ENCODE measurements around the gene TRDMT1.

Gene TRDMT1

GRCh38 chr10:17212802-17213221 lies 11.3 kb upstream of the TRDMT1 start:
- no peaks in the 10 kb centered on the region for H3K36me3 ChIP-seq (replicated peaks)
- H3K4me1 ChIP-seq: no peaks in the 10 kb centered on the region
- no peak for DNase-seq (ENCODE audit: low spot score in 2 of 2)
- H3K4me3 ChIP-seq: no peak overlapping the region
- no peaks in the 10 kb centered on the region for H3K27me3 ChIP-seq (ENCODE audit: low read depth)
- H3K9me3 ChIP-seq: no peaks in the 10 kb centered on the region
- in situ Hi-C loops (cut with MboI; ENCODE audit: low sequenced_read_pairs): no loop called here

- H3K4me1 ChIP-seq: no peaks in the 10 kb centered on the region
- no peak for DNase-seq (ENCODE audit: low spot score in 2 of 2)
- H3K4me3 ChIP-seq: no peak overlapping the region
- in situ Hi-C loops (cut with MboI; ENCODE audit: low sequenced_read_pairs): no loop called here
- H3K36me3 ChIP-seq (replicated peaks): no peaks in the 10 kb centered on the region
- H3K27me3 ChIP-seq (ENCODE audit: low read depth): no peaks in the 10 kb centered on the region
- H3K9me3 ChIP-seq: no peaks in the 10 kb centered on the region
These were observed 8.9 kb upstream of the TRDMT1 start for GRCh38 chr10:17210361-17210760.

- Histone ChIP-seq H3K27me3 (ENCODE audit: low read depth) (no peaks in the 10 kb centered on the region), H3K4me1 (no peaks in the 10 kb centered on the region), H3K9me3 (no peaks in the 10 kb centered on the region), H3K4me3 (no peak overlapping the region), H3K36me3 (replicated peaks) (no peaks in the 10 kb centered on the region)
- in situ Hi-C loops (cut with MboI; ENCODE audit: low sequenced_read_pairs): no loop called here
- no peak for DNase-seq (ENCODE audit: low spot score in 2 of 2)
These were observed 8.4 kb upstream of the TRDMT1 start for GRCh38 chr10:17209881-17210280.

GRCh38 chr10:17209302-17209701 lies 7.8 kb upstream of the TRDMT1 start:
- Histone ChIP-seq H3K4me3 (no peak overlapping the region), H3K9me3 (no peaks in the 10 kb centered on the region), H3K4me1 (no peaks in the 10 kb centered on the region), H3K27me3 (ENCODE audit: low read depth) (no peaks in the 10 kb centered on the region), H3K36me3 (replicated peaks) (no peaks in the 10 kb centered on the region)
- no peak for DNase-seq (ENCODE audit: low spot score in 2 of 2)
- in situ Hi-C loops (cut with MboI; ENCODE audit: low sequenced_read_pairs): no loop called here

GRCh38 chr10:17208476-17208875 lies 7.0 kb upstream of the TRDMT1 start:
- H3K9me3 ChIP-seq: no peaks in the 10 kb centered on the region
- no peaks in the 10 kb centered on the region for H3K36me3 ChIP-seq (replicated peaks)
- no peaks in the 10 kb centered on the region for H3K4me1 ChIP-seq
- in situ Hi-C loops (cut with MboI; ENCODE audit: low sequenced_read_pairs): no loop called here
- no peaks in the 10 kb centered on the region for H3K27me3 ChIP-seq (ENCODE audit: low read depth)
- DNase-seq (ENCODE audit: low spot score in 2 of 2): no peak
- H3K4me3 ChIP-seq: no peak overlapping the region

- DNase-seq (ENCODE audit: low spot score in 2 of 2): no peak
- peaks cover 4% of the 10 kb centered on the region; the same call in 1 of the 2 replicates for H3K4me1 ChIP-seq
- H3K36me3 ChIP-seq (replicated peaks): no peaks in the 10 kb centered on the region
- no peaks in the 10 kb centered on the region for H3K27me3 ChIP-seq (ENCODE audit: low read depth)
- in situ Hi-C loops (cut with MboI; ENCODE audit: low sequenced_read_pairs): no loop called here
- H3K9me3 ChIP-seq: no peaks in the 10 kb centered on the region
- no peak overlapping the region for H3K4me3 ChIP-seq
These were observed 4.8 kb upstream of the TRDMT1 start for GRCh38 chr10:17206210-17206709.

GRCh38 chr10:17203416-17203815 lies 1.9 kb upstream of the TRDMT1 start:
- H3K4me3 ChIP-seq: no peak overlapping the region
- no peaks in the 10 kb centered on the region for H3K9me3 ChIP-seq
- in situ Hi-C loops (cut with MboI; ENCODE audit: low sequenced_read_pairs): no loop called here
- H3K36me3 ChIP-seq (replicated peaks): no peaks in the 10 kb centered on the region
- H3K4me1 ChIP-seq: peaks cover 20% of the 10 kb centered on the region
- H3K27me3 ChIP-seq (ENCODE audit: low read depth): no peaks in the 10 kb centered on the region
- no peak for DNase-seq (ENCODE audit: low spot score in 2 of 2)

- no peaks in the 10 kb centered on the region for H3K27me3 ChIP-seq (ENCODE audit: low read depth)
- in situ Hi-C loops (cut with MboI; ENCODE audit: low sequenced_read_pairs): no loop called here
- DNase-seq (ENCODE audit: low spot score in 2 of 2): no peak
- peaks cover 20% of the 10 kb centered on the region for H3K4me1 ChIP-seq
- no peaks in the 10 kb centered on the region for H3K9me3 ChIP-seq
- H3K36me3 ChIP-seq (replicated peaks): no peaks in the 10 kb centered on the region
- H3K4me3 ChIP-seq: no peak overlapping the region
These were observed 1.5 kb upstream of the TRDMT1 start for GRCh38 chr10:17202999-17203398.

GRCh38 chr10:17202506-17202905 lies 1.0 kb upstream of the TRDMT1 start:
- in situ Hi-C loops (cut with MboI; ENCODE audit: low sequenced_read_pairs): no loop called here
- Histone ChIP-seq H3K9me3 (no peaks in the 10 kb centered on the region), H3K4me1 (peaks cover 20% of the 10 kb centered on the region), H3K4me3 (no peak overlapping the region), H3K27me3 (ENCODE audit: low read depth) (no peaks in the 10 kb centered on the region), H3K36me3 (replicated peaks) (no peaks in the 10 kb centered on the region)
- no peak for DNase-seq (ENCODE audit: low spot score in 2 of 2)

- H3K9me3 ChIP-seq: no peaks in the 10 kb centered on the region
- peak overlapping the region; percentile 73 for H3K4me3 ChIP-seq
- no peak for DNase-seq (ENCODE audit: low spot score in 2 of 2)
- H3K27me3 ChIP-seq (ENCODE audit: low read depth): no peaks in the 10 kb centered on the region
- in situ Hi-C loops (cut with MboI; ENCODE audit: low sequenced_read_pairs): no loop called here
- peaks cover 20% of the 10 kb centered on the region for H3K4me1 ChIP-seq
- no peaks in the 10 kb centered on the region for H3K36me3 ChIP-seq (replicated peaks)
These were observed 283 bp upstream of the TRDMT1 start for GRCh38 chr10:17201794-17202116.

GRCh38 chr10:17200001-17200911 lies 1.2 kb downstream of the TRDMT1 start:
- Histone ChIP-seq H3K4me1 (peaks cover 26% of the 10 kb centered on the region), H3K9me3 (no peaks in the 10 kb centered on the region), H3K4me3 (peak overlapping the region; percentile 73), H3K27me3 (ENCODE audit: low read depth) (no peaks in the 10 kb centered on the region), H3K36me3 (replicated peaks) (no peaks in the 10 kb centered on the region)
- DNase-seq (ENCODE audit: low spot score in 2 of 2): no peak
- in situ Hi-C loops (cut with MboI; ENCODE audit: low sequenced_read_pairs): no loop called here

GRCh38 chr10:17199351-17199804 lies 2.1 kb downstream of the TRDMT1 start:
- H3K27me3 ChIP-seq (ENCODE audit: low read depth): no peaks in the 10 kb centered on the region
- H3K4me1 ChIP-seq: peaks cover 26% of the 10 kb centered on the region
- in situ Hi-C loops (cut with MboI; ENCODE audit: low sequenced_read_pairs): no loop called here
- H3K9me3 ChIP-seq: no peaks in the 10 kb centered on the region
- H3K4me3 ChIP-seq: peak overlapping the region; percentile 73
- peak; percentile 9 to 87 for DNase-seq (ENCODE audit: low spot score in 2 of 2)
- no peaks in the 10 kb centered on the region for H3K36me3 ChIP-seq (replicated peaks)

GRCh38 chr10:17196573-17196972 lies 4.9 kb downstream of the TRDMT1 start:
- H3K9me3 ChIP-seq: no peaks in the 10 kb centered on the region
- no peak overlapping the region for H3K4me3 ChIP-seq
- peaks cover 21% of the 10 kb centered on the region for H3K4me1 ChIP-seq
- no peaks in the 10 kb centered on the region for H3K27me3 ChIP-seq (ENCODE audit: low read depth)
- in situ Hi-C loops (cut with MboI; ENCODE audit: low sequenced_read_pairs): no loop called here
- H3K36me3 ChIP-seq (replicated peaks): no peaks in the 10 kb centered on the region
- no peak for DNase-seq (ENCODE audit: low spot score in 2 of 2)

- Histone ChIP-seq H3K9me3 (no peaks in the 10 kb centered on the region), H3K36me3 (replicated peaks) (no peaks in the 10 kb centered on the region), H3K4me3 (no peak overlapping the region), H3K27me3 (ENCODE audit: low read depth) (no peaks in the 10 kb centered on the region), H3K4me1 (peaks cover 21% of the 10 kb centered on the region)
- no peak for DNase-seq (ENCODE audit: low spot score in 2 of 2)
- in situ Hi-C loops (cut with MboI; ENCODE audit: low sequenced_read_pairs): no loop called here
These were observed 5.4 kb downstream of the TRDMT1 start for GRCh38 chr10:17196045-17196444.

All from HAP-1 (cell line).